Loucy (cell line): ENCODE measurements around the gene KCNQ2.

Experiments
- CTCF ChIP-seq: fragments of 200-600 bp; sonication (generic); conservative IDR thresholded peaks from 2 replicates; pipeline ENCODE4 v1.5.1; 2014; ENCODE audit warnings: mild to moderate bottlenecking, antibody characterized with exemption, low read length
- EZH2phosphoT487 ChIP-seq: fragments of 200-600 bp; IDR thresholded peaks from 2 replicates; pipeline ENCODE4 v1.6.1; 2018; ENCODE audit warnings: antibody characterized with exemption, mild to moderate bottlenecking, moderate library complexity, borderline replicate concordance

- TF ChIP-seq CTCF: no peak
- no peak for TF ChIP-seq EZH2phosphoT487
These were observed 59.6 kb downstream of the KCNQ2 start for GRCh38 chr20:63412889-63413288.
